GM23338 (cell line): ENCODE measurements around the gene NR5A2. TPM values are rescaled to one million over a fixed set of nuclear protein-coding genes. Genes with fewer than 3 reads are reported as not detected.

Source experiments
- ATAC-seq: fragments of 200-7000 bp; cut with Tn5 transposase; 3 replicates; pipeline ENCODE4 v1.9.1; 2020
- DNase-seq: peaks from one replicate; pipeline ENCODE4 v3.0.0-alpha.2; 2015; ENCODE audit warnings: low spot score
- H2AFZ ChIP-seq: fragments of 200-600 bp; sonication (generic); 2 replicates; pipeline ENCODE4 v1.8.0; 2016; ENCODE audit warnings: antibody characterized with exemption, mild to moderate bottlenecking, moderate library complexity
- H3F3A ChIP-seq: fragments of 200-600 bp; sonication (generic); replicated peaks from 2 replicates; pipeline ENCODE4 v1.8.0; 2017; ENCODE audit warnings: antibody characterized with exemption, mixed run types, low read depth
- H3K27ac ChIP-seq: fragments of 200-600 bp; sonication (generic); 2 replicates; pipeline ENCODE4 v1.6.1; 2016; ENCODE audit warnings: low read depth
- H3K27me3 ChIP-seq: fragments of 200-600 bp; sonication (generic); 2 replicates; pipeline ENCODE4 v1.8.0; 2016; ENCODE audit warnings: mild to moderate bottlenecking, mixed run types, moderate library complexity; ENCODE audit not compliant: insufficient read depth
- H3K36me3 ChIP-seq: fragments of 200-600 bp; sonication (generic); 2 replicates; pipeline ENCODE4 v1.8.0; 2016; ENCODE audit warnings: mild to moderate bottlenecking; ENCODE audit not compliant: insufficient read depth
- H3K4me1 ChIP-seq: fragments of 200-600 bp; sonication (generic); 2 replicates; pipeline ENCODE4 v1.8.0; 2016; ENCODE audit warnings: mild to moderate bottlenecking, moderate library complexity; ENCODE audit not compliant: insufficient read depth
- H3K4me2 ChIP-seq: fragments of 200-600 bp; sonication (generic); 2 replicates; pipeline ENCODE4 v1.7.1; 2017; ENCODE audit warnings: mixed run types
- H3K4me3 ChIP-seq: fragments of 200-600 bp; sonication (generic); 2 replicates; pipeline ENCODE4 v1.6.1; 2016; ENCODE audit warnings: mixed run types
- H3K79me2 ChIP-seq: fragments of 200-600 bp; sonication (generic); replicated peaks from 2 replicates; pipeline ENCODE4 v1.8.0; 2017; ENCODE audit warnings: mild to moderate bottlenecking; ENCODE audit not compliant: insufficient read depth
- H3K9me2 ChIP-seq: fragments of 200-600 bp; sonication (generic); 2 replicates; pipeline ENCODE4 v1.8.0; 2017; ENCODE audit not compliant: insufficient read depth
- H4K20me1 ChIP-seq: fragments of 200-600 bp; sonication (generic); replicated peaks from 2 replicates; pipeline ENCODE4 v1.8.0; 2017; ENCODE audit warnings: mild to moderate bottlenecking; ENCODE audit not compliant: insufficient read depth
- H3K27ac Mint-ChIP-seq: 2 replicates; pipeline ENCODE4 v1.8.0; 2020; ENCODE audit warnings: inconsistent platforms, mild to moderate bottlenecking, moderate library complexity, mixed read lengths
- H3K27me3 Mint-ChIP-seq: 3 replicates; pipeline ENCODE4 v1.8.0; 2022; ENCODE audit warnings: low read depth, mild to moderate bottlenecking, moderate library complexity, mixed read lengths, inconsistent platforms; ENCODE audit not compliant: insufficient read depth, poor library complexity
- H3K36me3 Mint-ChIP-seq: 3 replicates; pipeline ENCODE4 v1.8.0; 2021; ENCODE audit warnings: low read depth, mild to moderate bottlenecking, inconsistent platforms, moderate library complexity, mixed read lengths
- H3K4me1 Mint-ChIP-seq: 3 replicates; pipeline ENCODE4 v1.8.0; 2020; ENCODE audit warnings: mild to moderate bottlenecking, inconsistent platforms, mixed read lengths
- H3K4me3 Mint-ChIP-seq: 3 replicates; pipeline ENCODE4 v1.8.0; 2021; ENCODE audit warnings: moderate library complexity, mild to moderate bottlenecking, inconsistent platforms, mixed read lengths
- H3K9me3 Mint-ChIP-seq: 3 replicates; pipeline ENCODE4 v1.8.0; 2020; ENCODE audit warnings: moderate library complexity, mild to moderate bottlenecking, inconsistent platforms, mixed read lengths
- CREB1 ChIP-seq: fragments of 250-450 bp; sonication (Bioruptor Pico); IDR thresholded peaks from 2 replicates; pipeline ENCODE4 v1.5.0; 2020; ENCODE audit warnings: low read depth, mild to moderate bottlenecking, moderate library complexity
- CTCF ChIP-seq, 2 experiments: fragments of 200-600 bp in 1 of 2; sonication (generic) in 1 of 2; conservative IDR thresholded peaks; 2 replicates each; pipeline versions ENCODE4 v1.5.1 to v1.6.1; 2016 to 2017; ENCODE audit warnings: antibody characterized with exemption in 2 of 2, low read depth in 2 of 2, mild to moderate bottlenecking in 2 of 2, moderate library complexity in 1 of 2
- EZH2 ChIP-seq: fragments of 200-600 bp; sonication (generic); IDR thresholded peaks from one replicate; pipeline ENCODE4 v1.8.0; 2017; ENCODE audit warnings: antibody characterized with exemption, mild to moderate bottlenecking, low read depth; ENCODE audit not compliant: unreplicated experiment
- EZH2phosphoT487 ChIP-seq: fragments of 200-600 bp; sonication (generic); IDR thresholded peaks from one replicate; pipeline ENCODE4 v1.8.1; 2018; ENCODE audit warnings: antibody characterized with exemption; ENCODE audit not compliant: unreplicated experiment
- JUNB ChIP-seq: IDR thresholded peaks from one replicate; pipeline ENCODE4 v1.6.1; 2016; ENCODE audit warnings: antibody characterized with exemption; ENCODE audit not compliant: unreplicated experiment
- NANOG ChIP-seq: IDR thresholded peaks from 2 replicates; pipeline ENCODE4 v1.6.1; 2016; ENCODE audit warnings: antibody characterized with exemption, borderline replicate concordance
- POLR2AphosphoS5 ChIP-seq: IDR thresholded peaks from 2 replicates; pipeline ENCODE4 v1.6.1; 2016; ENCODE audit warnings: antibody characterized with exemption, low read depth
- REST ChIP-seq: IDR thresholded peaks from one replicate; pipeline ENCODE4 v1.6.1; 2018; ENCODE audit warnings: antibody characterized with exemption; ENCODE audit not compliant: unreplicated experiment
- ZNF114 ChIP-seq: fragments of 250-450 bp; sonication (Bioruptor Pico); IDR thresholded peaks from 2 replicates; pipeline ENCODE4 v1.5.0; 2020; ENCODE audit warnings: mild to moderate bottlenecking, moderate library complexity
- ZNF331 ChIP-seq: fragments of 250-450 bp; sonication (Bioruptor Pico); IDR thresholded peaks from 2 replicates; pipeline ENCODE4 v1.5.0; 2020; ENCODE audit warnings: low read depth, mild to moderate bottlenecking, moderate library complexity
- ZNF462 ChIP-seq: fragments of 250-450 bp; sonication (Bioruptor Pico); IDR thresholded peaks from 2 replicates; pipeline ENCODE4 v1.5.0; 2020; ENCODE audit warnings: mild to moderate bottlenecking, moderate library complexity
- polyA plus RNA-seq: library from polyadenylated mRNA; unstranded; fragments of >200 nt; fragmentation: Nextera tagmentation; extraction: Ambion mirVana; gene quantifications from 2 replicates; pipeline ENCODE4 v1.2.1, GENCODE V29; 2016
- total RNA-seq: library from RNA; depleted of rRNA; stranded (reverse); fragments of >200 nt; shearing (Covaris generic); gene quantifications from 2 replicates; pipeline ENCODE4 v1.2.3, GENCODE V29; 2014

Gene NR5A2
- total and polyA plus RNA-seq, 2 experiments from 2014 or later = 4.4 to 13.1 TPM

GRCh38 chr1:200124309-200124708 lies 96.8 kb downstream of the NR5A2 start:
- Histone ChIP-seq H4K20me1 (no peaks in the 10 kb centered on the region), H3K36me3 (no peaks in the 10 kb centered on the region), H3K4me2 (no peak overlapping the region), H3K27ac (no peak overlapping the region), H3K4me1 (peaks cover 12% of the 10 kb centered on the region), H3K4me3 (no peak overlapping the region), H3K9me2 (no peaks in the 10 kb centered on the region), H3K27me3 (no peaks in the 10 kb centered on the region), H3F3A (no peaks in the 10 kb centered on the region), H2AFZ (no peak overlapping the region), H3K79me2 (no peaks in the 10 kb centered on the region)
- no peak for DNase-seq
- no peaks in the 10 kb centered on the region for H3K9me3 Mint-ChIP-seq
- ATAC-seq = no peak
- no peak for TF ChIP-seq NANOG
- no peak for TF ChIP-seq CTCF (conservative IDR thresholded peaks at IDR 0.05; ENCODE audit: low read depth in 2 of 2)
- TF ChIP-seq EZH2 = no peak
- no peak for TF ChIP-seq ZNF114 (CRISPR knock-in tag)
- no peak for TF ChIP-seq EZH2phosphoT487
- TF ChIP-seq ZNF331 = no peak
- H3K36me3 Mint-ChIP-seq = no peaks in the 10 kb centered on the region
- H3K27me3 Mint-ChIP-seq = peaks cover 2% of the 10 kb centered on the region
- H3K4me1 Mint-ChIP-seq = peaks cover 11% of the 10 kb centered on the region
- no peak overlapping the region for H3K27ac Mint-ChIP-seq
- H3K4me3 Mint-ChIP-seq = no peak overlapping the region

GRCh38 chr1:200128081-200128480 lies 100.6 kb downstream of the NR5A2 start:
- no peaks in the 10 kb centered on the region for H4K20me1 ChIP-seq
- no peaks in the 10 kb centered on the region for H3K36me3 ChIP-seq
- Mint-ChIP-seq H3K27me3 (no peaks in the 10 kb centered on the region), H3K27ac (no peak overlapping the region), H3K9me3 (no peaks in the 10 kb centered on the region), H3K4me3 (no peak overlapping the region), H3K4me1 (peaks cover 21% of the 10 kb centered on the region), H3K36me3 (no peaks in the 10 kb centered on the region)
- H3K4me3 ChIP-seq = no peak overlapping the region
- H3F3A ChIP-seq = no peaks in the 10 kb centered on the region
- H2AFZ ChIP-seq = no peak overlapping the region
- H3K79me2 ChIP-seq = no peaks in the 10 kb centered on the region
- ATAC-seq (no peak), DNase-seq (no peak)
- peaks cover 20% of the 10 kb centered on the region for H3K4me1 ChIP-seq
- no peak overlapping the region for H3K4me2 ChIP-seq
- H3K27me3 ChIP-seq = no peaks in the 10 kb centered on the region
- H3K27ac ChIP-seq = no peak overlapping the region; the same call in 1 of the 2 replicates
- no peaks in the 10 kb centered on the region for H3K9me2 ChIP-seq
- no peak for TF ChIP-seq REST
- no peak for TF ChIP-seq EZH2
- no peak for TF ChIP-seq NANOG
- no peak for TF ChIP-seq JUNB
- no peak for TF ChIP-seq ZNF462 (CRISPR knock-in tag)
- no peak for TF ChIP-seq CREB1 (CRISPR knock-in tag)
- no peak for TF ChIP-seq ZNF114 (CRISPR knock-in tag)
- TF ChIP-seq POLR2AphosphoS5 = no peak
- no peak for TF ChIP-seq EZH2phosphoT487
